ENCODE results near the gene IRF3.

DNA sequence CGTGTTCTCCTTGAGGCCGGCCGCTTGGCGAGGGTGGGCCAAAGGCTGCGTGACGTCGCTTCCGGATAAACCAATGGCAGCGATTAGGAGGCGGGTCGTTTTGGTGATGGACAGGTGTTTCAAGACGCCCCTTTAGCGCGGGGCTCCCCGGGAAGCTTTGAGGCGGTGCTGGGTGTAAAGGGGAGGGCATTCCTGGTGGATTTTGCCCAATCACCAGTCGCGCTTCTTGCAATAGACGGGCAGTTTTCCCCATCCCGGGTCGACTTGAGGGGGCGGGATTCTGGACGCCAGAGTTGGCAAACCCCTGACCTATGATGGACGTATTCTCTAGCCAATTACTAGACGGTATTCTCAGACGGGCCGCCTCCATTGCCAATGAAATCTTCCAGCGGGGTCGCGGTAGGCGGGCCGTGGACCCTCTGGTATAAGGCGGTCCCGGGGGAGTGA lies 11.2 kb upstream of the IRF3 start:
- TF ChIP-seq, protein P1, sequence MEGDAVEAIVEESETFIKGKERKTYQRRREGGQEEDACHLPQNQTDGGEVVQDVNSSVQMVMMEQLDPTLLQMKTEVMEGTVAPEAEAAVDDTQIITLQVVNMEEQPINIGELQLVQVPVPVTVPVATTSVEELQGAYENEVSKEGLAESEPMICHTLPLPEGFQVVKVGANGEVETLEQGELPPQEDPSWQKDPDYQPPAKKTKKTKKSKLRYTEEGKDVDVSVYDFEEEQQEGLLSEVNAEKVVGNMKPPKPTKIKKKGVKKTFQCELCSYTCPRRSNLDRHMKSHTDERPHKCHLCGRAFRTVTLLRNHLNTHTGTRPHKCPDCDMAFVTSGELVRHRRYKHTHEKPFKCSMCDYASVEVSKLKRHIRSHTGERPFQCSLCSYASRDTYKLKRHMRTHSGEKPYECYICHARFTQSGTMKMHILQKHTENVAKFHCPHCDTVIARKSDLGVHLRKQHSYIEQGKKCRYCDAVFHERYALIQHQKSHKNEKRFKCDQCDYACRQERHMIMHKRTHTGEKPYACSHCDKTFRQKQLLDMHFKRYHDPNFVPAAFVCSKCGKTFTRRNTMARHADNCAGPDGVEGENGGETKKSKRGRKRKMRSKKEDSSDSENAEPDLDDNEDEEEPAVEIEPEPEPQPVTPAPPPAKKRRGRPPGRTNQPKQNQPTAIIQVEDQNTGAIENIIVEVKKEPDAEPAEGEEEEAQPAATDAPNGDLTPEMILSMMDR (conservative IDR thresholded peaks at IDR 0.05) = no peak
- TF ChIP-seq EZH2 (IDR thresholded peaks at IDR 0.05; ENCODE audit: low read depth) = no peak
